HG02938 (cell line): ENCODE measurements around the gene PTH.

Experiments
- ATAC-seq: cut with Tn5 transposase; IDR thresholded peaks from one replicate; pipeline ENCODE4 v1.9.1; 2021; ENCODE audit warnings: mild to moderate bottlenecking, moderate library complexity; ENCODE audit not compliant: unreplicated experiment

Gene PTH

DNA sequence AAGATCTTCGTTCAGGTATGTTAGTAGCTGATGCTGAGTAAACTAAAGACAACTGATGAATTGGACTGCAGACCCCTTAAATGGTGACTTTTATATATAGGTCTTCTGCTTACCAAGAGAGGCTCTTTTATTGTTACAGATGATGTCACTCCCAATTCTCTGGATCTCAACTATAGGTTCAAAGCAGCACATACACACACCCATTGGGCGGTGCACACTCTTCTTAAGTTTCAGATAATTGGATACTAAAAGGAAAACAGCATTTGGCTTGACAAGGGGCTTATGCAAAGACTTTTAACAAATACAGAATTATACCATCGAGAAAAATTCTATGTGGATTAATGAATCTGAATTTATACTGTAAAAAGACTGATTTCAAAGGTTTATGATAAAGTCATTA lies at the start of gene PTH:
Gene PTH, minus strand, starts transcription at position 69 of the 400 bp plus-strand sequence. CDS start 3,142 bp downstream, outside the sequence.
- no peak for ATAC-seq

DNA sequence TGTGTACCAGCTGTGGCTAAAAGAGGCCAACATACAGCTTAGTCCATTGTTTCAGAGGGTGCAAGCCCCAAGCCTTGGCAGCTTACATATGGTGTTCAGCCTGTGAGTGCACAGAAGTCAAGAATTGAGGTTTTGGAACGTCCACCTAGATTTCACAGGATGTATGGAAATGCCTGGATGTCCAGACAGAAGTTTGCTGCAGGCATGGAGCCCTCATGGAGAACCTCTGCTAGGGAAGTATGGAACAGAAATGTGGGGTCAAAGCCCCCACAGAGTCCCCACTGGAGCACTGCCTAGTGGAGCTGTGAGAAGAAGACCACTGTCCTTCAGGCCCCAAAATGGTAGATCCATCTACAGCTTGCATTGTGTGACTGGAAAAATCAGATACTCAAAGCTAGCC lies 42.2 kb upstream of the PTH start:
- ATAC-seq, result no peak

DNA sequence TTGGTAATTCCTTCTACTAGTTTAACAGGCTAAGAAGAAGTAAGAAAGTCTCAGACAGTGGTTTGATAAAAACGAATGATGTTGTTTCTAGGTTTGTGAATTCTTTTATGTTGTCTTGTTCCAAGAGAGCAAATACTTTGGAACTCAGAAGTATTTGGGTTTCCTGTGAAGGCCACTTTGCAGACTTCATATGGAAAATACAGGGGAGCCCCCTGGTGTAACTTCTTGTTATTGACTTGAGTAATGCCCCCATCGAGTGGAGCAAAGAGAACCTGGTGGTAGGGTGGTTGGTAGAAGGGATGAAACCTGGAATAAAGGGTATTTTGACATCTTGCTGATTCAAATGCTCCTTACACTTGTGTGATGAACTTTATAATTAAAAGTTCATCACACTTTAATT lies 40.0 kb upstream of the PTH start:
- no peak for ATAC-seq

DNA sequence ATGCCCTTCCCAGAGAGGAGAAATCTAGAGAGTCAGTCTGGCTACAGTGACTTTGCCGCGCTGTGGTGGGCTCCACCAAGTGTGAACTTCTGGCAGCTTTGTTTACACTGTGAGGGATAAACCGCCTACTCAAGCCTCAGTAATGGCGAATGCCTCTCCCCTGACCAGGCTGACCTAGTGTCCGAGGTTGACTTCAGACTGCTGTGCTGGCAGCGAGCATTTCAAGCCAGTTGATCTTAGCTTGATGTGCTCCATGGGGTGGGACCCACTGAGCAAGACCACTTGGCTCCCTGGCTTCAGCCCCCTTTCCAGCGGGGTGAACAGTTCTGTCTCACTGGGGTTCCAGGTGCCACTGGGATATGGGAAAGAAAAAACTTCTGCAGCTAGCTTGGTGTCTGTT lies 38.6 kb upstream of the PTH start:
- ATAC-seq, result no peak

DNA sequence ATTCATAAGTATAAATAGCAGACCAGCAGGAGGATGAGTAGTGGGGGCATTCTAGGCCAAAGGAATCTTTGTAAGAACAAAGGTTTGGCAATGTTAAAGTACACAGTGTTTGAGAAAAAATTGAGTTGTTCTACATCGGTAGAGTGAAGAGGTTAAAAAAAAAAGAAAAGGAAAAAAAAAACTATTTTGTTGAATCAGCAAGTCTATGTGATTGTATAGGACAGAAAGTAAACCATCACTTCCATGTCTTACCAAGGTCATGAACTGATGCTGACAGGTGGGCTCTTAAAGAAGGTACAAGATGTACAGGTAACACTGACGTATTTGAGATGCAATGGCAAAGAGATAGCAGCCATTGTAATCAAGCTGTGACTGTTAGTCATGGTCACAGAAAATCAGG lies 29.5 kb upstream of the PTH start:
- no peak for ATAC-seq

DNA sequence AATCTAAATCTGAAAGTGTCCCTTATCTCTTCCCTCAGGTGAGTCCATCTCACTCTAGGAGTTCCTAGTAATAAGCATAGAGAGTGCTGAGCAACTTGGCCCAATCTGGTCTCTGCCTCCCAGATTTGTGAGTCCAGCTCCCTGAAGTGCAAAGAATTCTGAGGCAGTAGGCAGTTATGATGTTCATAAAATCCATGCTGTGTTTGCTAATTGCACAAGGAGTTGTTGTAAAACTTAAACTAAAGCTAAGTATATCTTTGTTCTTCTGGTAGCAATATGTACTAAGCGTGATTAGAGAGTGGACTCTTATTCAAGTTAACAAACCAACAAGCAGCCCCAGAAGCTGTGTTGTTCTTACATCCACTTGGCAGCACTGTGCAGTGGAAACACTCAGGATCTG lies 7.6 kb upstream of the PTH start:
- no peak for ATAC-seq

DNA sequence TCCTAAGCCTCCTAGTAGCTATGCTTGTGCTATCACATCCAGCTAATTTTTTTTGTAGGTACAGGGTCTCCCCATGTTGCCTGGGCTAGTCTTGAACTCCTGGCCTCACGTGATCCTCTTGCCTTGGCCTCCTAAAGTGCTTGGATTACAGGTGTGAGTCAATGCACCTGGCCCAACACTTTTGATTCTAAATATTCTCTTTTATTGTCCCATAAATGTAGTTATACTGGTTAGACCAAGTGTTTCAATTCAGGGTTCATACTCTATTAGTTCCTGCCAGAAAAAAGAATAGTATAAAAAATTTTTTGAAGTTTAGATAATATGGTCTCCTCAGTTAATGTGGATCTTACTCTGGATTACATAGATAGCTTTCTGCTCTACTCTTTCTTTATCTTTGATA lies 6.7 kb upstream of the PTH start:
- ATAC-seq, result no peak

DNA sequence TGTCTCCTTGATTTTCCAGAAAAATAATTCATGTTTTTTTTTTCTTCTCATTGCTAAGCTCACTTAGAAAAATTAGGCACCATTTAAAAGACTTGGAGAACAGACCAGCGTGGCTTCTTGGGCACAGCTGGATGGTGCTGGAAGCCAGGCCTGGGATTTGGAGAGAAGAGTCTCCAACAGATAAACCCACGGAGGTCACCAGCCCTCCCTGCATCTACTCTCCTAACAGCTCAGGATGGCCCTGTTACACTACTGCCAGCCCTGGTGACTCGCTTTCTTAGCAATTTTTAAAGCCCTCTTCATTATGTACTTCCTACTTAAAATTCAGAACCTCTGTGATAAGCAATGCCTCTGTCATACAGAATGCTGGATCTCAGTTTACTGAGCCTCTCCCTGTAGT lies 1.7 kb downstream of the PTH start:
- no peak for ATAC-seq

DNA sequence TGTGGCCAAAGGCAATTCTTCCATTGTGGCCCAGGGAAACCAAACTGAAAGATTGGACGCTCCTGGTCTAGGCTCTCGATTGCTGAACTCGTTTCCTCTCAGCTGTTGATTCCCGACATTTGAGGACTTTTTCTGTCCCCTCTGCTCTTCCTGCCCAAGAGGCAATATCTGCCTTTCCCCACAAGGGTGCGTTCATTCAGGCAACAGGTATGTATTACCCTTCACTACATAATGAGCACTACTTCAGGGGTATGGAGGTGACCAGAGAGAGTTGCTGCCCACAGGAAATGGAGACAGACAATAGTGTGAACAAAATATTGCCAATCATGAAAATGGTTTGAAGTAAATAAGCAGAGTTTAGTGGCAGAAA lies 8.2 kb downstream of the PTH start:
- peak; percentile 79 for ATAC-seq

DNA sequence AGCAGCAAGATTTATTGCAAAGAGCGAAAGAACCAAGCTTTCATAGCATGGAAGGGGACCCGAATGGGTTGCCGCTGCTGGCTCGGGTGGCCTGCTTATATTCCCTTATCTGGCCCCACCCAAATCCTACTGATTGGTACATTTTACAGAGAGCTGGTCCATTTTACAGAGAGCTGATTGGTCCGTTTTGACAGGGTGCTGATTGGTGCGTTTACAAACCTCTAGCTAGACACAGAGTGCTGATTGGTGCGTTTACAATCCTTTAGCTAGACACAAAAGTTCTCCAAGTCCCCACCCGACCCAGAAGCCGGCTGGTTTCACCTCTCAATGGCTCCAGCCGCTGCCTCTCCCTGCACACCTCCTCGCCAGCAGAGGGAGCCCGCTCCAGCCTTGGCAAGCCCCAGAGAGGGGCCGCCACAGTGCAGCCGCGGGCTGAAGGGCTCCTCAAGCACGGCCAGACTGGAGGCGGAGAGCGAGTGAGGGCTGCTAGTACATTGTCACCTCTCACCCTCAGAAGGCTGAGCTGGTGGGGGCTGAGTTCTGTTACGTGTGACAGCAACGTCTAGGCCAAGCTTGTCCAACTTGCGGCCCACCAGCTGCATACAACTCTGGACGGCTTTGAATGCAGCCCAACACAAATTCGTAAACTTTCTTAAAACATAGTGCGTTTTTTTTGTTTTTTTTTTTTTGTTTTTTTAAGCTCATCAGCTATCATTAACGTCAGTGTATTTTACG lies 8.7 kb downstream of the PTH start:
- peak; percentile 82 for ATAC-seq

DNA sequence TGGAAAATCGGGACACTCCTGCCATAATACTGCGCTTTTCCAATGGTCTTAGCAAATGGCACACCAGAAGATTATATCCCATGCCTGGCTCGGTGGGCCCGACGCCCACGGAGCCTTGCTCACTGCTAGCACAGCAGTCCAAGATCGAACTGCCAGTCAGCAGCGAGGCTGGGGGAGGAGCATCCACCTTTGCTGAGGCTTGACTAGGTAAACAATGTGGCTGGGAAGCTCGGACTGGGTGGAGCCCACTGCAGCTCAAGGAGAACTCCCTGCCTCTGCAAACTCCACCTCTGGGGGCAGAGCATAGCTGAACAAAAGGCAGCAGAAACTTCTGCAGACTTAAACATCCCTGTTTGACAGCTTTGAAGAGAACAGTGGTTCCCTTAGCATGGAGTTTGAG lies 15.6 kb downstream of the PTH start:
- ATAC-seq, result no peak

DNA sequence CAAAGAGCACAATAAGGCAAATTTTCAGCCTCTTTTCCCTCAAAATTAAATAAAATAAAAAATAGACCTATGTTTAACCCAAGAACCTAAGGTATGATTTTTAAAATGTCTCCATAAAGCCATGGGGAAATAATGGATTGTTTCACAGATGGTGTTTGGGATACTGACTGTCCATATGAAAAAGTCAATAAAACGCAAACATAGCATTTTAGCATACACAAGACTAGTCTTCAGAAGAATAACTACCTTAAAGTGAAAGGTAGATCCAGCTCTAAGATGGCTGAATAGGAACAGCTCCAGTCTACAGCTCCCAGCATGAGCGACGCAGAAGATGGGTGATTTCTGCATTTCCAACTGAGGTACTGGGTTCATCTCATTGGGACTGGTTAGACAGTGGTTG lies 16.1 kb downstream of the PTH start:
- no peak for ATAC-seq

DNA sequence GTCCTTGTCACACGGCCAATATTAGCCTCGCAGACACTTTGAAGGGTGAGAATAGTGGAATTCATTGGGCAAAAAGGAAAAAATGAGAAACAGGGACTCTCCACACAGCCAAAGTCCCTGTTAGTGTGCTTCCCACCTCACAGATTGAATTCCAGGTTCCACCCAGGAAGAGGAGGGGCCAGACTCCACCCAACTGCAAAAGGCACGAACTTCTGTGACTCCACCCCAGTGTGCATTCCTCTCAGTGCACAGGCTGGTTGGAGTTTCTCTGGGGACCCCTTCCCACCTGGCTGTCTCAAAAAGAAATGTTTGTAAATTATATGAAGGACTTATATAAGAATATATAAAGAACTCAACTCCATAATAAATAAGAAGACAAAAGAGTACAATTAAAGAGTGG lies 20.7 kb downstream of the PTH start:
- ATAC-seq, result no peak

DNA sequence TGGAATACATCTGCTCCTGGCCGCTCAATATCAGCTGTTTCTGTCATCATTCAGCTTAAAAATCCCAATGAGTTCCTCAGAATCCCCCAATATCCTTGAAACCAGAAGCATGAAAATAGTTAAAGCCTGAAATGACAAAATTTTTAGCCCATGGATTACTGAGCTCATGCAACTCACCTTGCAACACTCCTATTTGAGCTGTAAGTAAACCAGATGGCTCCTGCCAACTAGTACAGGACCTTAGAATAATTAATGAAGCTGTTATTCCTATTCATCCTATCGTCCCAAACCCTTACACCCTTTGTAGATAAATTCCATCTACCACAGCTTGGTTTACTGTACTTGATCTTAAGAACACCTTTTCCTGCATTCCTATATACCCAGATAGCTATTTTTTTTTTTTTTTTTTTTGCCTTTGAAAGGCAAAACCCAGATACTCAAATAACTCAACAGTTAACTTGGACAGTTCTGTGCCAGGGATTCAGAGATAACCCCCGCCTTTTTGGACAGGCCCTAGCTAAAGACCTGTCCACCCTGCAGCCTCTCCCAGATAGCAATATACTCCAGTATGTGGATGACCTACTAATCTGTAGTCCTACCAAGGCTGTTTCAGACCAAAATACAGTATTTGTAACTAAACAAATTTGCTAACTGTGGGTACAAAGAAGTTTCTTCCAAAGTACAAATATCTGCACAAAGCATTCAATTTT lies 22.6 kb downstream of the PTH start:
- no peak for ATAC-seq

DNA sequence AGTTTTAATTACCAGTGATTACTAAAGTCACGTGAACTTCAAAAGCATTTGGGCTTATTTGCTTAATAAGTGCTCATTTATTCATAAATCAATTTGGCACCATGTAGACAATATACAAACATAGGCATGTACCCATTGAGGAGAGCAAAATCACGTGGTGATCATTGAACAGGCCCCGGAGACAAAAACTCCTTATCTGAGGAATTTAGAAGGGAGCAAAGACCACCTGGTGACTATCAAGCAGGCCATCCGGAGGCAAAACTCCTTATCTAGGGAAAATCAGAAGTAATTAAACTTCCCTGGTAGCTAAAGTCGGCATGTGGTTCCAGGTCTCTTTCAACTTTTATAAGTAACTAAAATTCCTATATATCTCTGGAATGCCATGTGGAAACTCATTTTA lies 27.0 kb downstream of the PTH start:
- no peak for ATAC-seq

DNA sequence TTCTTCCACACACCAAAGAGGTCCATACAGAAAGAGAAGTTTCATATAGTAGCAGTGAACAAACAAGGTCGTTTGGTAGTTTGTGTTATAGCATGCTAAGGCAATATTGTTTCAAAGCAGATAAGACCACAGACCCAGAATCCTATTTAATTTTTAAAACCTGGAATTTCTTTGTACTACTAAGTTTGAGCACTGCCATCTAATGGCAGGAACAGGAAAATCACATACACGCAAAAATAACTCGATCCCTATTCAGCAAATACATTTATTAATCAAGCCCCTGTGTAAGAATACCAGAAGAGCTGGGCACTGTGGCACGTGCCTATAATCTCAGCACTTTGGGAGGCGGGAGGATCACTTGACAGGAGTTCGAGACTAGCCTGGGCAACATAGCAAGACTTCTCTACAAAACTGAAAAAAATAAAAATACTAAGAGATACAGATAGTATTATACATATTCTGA lies 29.9 kb downstream of the PTH start:
- ATAC-seq, result no peak

DNA sequence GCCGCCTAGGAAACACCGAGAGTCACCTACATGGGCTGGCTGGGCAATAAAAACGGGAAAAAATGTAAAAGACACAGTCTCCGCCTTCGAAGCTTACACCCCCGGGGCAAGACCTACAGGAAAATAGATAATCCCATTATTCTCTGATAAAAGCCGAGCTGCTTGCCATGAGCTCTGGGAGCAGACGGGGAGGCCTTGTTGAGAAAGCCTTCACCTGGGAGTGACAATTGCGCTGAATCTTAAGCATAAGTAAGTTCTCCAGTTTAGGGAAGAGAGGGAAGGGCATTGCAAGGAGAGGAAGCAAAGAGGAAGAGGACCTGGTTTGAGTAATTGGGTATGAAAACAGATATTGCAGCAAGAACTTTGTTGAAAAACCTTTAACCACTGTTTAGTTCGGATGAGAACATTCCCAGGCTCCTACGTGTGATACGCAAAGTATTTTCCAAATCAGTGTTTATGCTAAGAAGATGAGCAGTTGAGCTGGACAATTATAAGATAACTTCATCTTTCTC lies 32.0 kb downstream of the PTH start:
- ATAC-seq, result no peak

DNA sequence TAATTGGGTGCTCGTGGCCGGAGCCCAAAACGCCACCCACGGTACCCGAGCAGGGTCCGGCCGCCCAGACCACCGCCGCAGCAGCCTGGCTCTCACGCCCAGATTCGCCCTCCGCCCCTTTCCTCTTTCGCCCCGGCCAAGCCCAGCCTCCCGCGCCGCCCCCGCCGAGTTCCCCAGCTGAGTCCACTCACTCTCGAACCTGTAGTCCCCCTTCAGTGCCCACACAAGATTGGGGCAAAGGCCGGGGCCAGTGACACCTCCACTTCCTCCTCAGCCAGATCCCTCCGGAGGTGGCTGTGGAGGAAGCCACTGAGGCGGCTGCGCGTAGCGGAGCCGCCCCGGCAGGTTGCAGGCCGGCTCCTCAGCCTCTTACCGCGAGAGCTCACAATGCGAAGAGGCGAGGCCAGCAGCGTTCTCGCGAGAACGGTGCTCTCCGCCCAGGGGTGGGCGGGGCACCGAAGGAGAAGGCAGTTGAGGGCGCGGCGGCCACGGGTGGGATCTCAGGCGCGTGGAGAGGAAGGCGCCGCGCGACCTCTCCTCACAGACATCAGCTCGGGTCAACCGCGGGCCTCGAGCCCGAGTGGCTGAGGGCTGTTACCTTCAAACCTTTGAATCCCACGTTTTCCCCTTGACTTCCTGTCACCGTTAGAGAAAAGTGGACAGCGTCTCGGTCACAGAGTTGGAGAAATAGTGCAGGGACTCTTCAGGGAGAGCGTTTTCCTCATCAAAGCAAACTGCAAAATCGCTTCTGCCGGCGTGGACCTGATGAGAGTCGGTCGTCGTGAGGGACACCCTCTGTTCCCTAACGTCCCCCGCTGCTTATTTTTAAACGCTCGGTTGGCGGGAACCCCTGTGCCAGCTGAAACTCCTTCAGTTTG lies 32.7 kb downstream of the PTH start, which contains the start of gene BTBD10:
Gene BTBD10, minus strand, starts transcription at position 322 of the 878 bp plus-strand sequence. CDS start 18,098 bp downstream, outside the sequence.
- peak; percentile 90 for ATAC-seq

DNA sequence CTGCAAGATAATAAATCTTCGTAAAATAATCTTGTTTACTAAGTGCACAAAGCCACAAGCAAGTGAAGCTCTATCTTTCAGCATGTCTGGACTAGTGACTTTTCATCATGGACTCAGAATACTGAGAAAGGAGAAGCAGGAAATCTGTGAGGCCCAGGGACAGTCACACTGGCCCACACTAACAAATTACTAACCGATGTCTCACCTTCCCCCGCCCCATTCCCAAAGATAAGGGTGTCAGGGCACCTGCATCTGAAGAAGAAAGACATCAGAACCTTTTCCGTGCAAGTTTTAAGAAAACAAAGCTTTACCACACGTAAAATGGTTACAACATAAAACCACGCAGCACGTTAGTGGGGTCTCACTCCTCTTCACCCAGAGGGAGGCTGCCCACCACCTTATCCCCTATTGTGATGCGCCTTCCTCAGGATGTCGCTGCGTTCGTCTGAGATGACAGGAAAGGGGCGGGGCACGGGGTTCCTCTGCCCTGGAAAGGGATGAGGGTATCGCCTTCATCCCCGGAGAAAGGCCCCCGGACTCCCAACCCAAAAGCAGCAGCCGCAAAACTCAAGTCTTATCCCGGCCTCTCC lies 33.4 kb downstream of the PTH start:
- peak; percentile 38 for ATAC-seq

DNA sequence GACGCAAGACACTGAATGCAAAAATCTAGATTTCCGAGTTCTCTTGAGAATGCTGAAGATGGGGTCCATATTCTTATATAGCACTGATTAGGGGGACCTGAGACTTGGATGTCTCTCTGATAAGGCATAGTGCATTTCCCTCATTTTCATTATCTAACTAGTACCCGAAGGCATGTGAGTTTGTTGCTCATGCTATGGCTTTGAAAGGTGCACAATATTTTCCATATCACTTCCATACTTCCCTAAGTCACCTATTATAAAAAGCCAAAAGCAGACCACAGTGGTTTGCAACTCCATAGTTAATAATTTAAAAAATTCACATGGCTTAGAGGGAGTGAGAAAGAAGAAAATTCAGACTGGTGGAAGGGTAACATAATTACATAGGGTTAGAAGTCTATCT lies 34.5 kb downstream of the PTH start:
- ATAC-seq, result no peak

DNA sequence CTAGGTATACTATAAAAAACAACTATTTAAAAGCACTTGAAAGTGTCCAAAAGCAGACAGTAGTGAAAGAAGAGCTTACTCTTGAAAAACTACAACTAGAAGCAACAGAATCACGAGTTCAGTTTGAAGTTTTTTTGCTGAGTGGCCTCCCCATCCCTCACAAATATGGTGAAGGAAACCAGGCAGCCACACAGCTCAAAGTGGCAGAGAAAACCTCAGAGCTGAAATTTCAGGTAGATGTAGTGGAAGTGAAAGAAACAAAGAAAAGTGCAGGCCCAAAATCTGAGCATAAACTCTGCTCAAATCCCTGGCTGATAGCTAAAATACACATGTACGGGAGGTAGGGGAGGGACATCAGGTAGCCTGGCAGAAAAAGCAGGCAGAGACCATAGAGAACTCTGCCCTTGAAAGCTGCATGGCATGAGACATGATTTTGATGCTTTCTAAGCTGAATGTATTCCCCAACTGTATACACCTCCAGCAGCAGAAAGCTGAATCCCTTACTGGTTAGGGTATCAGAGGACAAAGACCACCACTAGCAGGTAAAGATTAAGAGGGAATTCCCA lies 44.9 kb downstream of the PTH start:
- no peak for ATAC-seq
